Germinal center (tissue), 1 donor: Measurements from ENCODE around the gene KIF18B.

ENCODE experiments used
- DNase-seq: peaks from one replicate; pipeline ENCODE4 v3.0.0; 2012; ENCODE audit warnings: mixed read lengths, low spot score

Gene KIF18B

DNA sequence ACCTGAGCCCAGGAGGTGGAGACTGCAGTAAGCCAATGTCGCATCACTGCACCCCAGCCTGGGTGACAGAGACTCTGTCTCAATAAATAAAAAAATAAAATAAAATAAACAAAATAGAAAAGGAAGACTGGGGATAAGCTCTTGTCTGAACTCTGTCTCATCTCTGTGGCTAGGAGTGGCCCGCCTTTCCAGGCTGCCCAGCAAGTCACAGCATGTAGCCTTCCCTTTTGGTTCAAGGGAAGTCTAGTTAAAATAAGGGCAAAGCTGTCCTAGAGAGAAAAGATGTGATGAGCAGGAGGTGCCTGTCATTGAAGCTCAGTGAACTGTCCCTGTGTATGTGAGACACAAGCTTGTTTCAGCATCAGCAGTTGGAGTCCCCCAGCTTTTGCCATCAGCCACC is 29.6 kb downstream of the KIF18B start:
- DNase-seq, result no peak

DNA sequence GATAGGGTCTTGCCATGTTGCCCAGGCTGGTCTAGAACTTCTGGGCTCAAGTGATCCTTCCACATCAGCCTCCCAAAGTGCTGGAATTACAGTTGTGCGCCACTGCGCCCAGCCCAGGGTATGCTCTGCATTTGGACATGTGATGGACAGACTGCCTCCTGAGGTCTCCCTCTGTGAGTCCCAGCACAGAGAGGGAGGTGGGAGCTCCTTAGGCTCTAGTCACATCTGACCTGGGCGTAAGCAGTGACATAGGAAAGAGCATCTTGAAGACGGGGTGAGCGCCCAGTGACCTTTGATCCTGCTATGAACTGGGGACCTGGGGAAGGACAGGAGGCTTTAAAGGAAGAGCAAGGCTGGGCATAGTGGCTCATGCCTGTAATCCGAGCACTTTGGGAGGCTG is 30.1 kb downstream of the KIF18B start:
- DNase-seq, result no peak

DNA sequence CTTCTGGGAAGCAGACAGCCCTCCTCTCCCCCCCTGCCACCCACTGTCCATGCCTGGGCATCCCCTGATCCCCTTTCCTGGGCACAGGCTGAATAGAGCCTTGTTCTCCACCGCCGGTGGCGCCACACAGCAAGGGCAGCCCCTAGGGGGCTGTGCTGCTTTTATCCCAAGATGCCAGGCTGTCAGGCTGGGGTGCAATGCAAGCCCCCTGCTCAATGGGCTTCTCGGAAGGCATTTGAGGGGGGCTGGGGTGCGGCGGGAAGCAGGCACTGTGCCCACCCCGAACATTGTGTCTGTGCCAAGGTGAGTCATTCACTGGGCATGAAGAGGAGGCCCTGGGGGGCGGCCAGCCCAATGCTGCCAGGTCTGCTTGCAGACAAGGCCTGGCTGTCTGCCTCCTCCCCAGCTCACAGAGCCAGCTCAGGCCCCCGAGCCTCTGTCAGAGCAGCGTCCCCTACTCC is 30.8 kb downstream of the KIF18B start:
- no peak for DNase-seq

DNA sequence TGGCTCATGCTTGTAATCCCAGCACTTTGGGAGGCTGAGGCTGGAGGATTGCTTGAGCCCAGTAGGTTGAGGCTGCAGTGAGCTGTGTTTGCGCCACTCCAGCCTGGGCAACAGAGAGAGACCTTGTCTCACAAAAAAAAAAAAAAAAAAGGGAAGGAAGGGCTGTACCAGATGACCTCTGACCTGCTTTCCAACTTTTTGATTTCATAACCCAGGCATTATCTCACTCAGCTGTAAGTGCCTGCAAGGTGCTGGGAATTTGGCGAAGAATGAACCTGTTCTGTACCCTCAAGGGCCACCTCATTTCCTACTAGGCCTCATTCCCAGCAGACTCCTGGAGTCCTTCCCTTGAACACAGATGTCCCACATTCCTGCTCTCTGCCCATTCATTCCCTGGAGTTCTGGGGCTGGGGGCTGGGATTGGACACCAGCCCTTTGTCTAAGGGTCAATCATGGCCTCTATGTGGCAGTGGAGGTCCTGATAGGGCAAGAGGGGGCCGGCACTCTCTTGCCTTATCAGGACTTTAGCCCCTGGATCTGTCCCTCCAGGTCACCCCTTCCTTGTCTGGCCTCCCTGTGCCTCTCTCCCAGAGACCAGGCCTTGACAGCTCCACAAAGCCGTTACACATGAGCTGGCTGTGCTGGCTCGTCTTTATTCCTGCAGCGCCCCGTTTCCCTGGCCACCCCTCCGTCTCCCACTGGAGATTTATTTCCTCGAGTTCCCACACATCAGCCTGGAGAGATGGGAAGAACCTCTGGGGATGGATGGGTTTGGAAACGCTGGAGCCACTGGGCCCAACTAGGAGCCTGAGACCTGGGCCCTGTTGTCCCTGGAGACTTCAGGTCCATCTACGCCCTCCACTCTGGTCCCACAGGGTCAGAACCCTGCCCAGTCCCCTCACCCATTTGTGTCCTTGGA is 31.5 kb downstream of the KIF18B start:
- DNase-seq, result no peak

DNA sequence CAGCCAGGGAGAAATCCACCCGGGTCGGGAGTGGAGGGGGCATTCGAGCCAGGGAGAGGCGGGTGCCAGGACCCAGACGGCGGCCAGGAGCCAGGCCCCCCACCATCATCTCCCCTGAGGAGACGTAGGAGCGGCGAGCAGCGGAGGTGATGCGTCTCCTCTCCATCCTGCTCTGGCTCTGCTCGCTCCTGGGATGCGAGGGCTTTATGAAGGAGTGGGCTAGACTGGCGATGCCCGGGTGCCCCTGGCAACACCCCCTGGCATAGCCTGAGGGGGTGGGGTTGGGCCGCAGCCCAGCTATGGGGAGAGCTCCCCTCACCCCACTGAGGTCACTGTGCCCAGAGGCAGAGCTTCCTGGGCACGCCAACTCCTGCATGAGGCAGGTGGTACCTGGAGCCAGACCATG is 32.2 kb downstream of the KIF18B start, which contains the start of gene GFAP:
Gene GFAP (minus strand): TSS at position 180 of the 406 bp plus-strand sequence. CDS start 14 bp downstream, at position 166.
- DNase-seq, result no peak

DNA sequence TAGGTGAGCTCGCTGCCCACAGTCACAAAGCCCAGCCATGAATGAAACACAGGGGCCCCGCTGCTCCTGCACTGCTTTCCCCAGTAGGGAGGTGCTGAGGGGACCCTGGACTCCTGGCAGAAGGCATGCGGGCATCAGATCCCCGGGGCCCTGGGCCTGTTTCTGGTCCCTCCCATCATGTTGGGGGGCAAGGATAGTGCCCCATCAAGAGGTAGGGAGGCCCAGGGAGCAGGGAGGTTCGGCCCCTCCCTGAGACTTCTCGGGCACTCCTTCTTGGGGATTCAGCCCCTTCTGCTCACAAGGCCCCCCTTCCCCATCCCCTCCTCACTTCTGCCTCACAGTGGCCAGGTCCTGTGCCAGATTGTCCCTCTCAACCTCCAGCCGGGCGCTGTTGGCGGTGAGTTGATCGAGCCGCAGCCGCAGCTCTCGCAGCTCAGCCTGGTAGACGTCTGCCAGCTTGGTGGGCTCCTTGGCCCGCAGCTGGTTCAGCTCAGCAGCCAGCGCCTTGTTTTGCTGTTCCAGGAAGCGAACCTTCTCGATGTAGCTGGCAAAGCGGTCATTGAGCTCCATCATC is 32.8 kb downstream of the KIF18B start:
- DNase-seq, result no peak

DNA sequence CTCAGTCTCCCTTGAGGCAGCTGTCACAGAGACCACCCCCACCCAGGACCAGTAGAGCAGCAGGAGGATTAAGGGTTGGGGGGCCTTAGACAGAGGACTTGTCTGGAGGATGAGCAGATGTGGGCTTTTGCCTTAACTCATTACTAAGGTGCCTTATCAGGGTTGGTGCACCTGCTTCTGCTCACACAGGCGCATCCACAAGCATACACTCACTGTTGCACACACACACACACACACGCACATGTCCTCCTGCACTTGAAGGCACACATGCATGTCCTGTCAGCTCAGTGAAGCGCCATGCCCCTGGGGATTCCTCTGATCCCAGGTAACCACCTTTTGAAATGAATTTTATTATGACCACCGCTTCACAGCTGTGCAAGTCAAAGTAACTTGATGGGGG is 33.4 kb downstream of the KIF18B start:
- no peak for DNase-seq

DNA sequence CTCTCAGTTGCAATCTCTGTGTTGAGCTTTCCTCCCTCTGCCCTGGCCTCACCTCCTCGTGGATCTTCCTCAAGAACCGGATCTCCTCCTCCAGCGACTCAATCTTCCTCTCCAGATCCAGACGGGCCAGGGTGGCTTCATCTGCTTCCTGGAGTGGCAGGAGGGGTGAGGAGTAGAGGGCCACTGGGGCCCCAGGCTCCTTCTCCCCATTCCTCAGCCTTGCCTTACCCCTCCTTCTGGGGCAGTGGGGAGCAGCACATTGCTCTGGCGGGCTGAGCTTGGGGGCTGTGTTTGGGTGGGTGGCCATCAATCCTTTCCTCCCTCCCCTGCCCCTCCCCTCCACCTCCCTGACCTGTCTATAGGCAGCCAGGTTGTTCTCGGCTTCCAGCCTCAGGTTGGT is 33.9 kb downstream of the KIF18B start:
- DNase-seq, result no peak

DNA sequence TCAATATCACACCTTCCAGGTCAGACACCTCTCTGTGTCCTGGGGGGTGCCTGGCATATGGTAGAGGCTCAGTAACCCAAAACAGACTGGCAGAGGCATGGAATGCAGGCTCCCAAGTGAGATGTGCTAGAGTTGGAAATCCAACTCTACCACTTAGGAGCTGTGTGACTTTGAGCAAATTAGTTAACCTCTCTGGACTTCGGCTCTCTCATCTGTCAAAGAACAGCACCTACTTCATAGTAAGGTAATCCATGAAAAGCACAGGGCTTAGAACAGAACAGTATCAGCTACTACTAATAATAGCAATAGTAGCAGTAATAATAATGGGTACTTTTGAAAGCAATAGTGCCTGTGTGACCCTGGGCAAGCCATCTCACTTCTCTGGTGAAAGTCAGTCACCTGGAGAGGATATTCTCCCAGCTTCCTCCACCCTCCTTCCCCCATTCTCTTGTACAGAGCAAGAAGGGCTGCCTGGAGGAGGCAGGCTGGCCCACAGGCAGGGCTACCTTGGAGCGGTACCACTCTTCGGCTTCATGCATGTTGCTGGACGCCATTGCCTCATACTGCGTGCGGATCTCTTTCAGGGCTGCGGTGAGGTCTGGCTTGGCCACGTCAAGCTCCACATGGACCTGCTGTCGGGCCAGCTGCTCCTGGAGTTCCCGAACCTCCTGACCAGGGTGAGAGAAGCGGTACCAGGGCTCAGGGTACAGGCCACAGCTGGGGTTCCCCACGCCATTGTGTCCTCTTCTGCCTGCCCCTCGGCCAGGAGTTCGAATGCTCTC is 34.6 kb downstream of the KIF18B start:
- no peak for DNase-seq

DNA sequence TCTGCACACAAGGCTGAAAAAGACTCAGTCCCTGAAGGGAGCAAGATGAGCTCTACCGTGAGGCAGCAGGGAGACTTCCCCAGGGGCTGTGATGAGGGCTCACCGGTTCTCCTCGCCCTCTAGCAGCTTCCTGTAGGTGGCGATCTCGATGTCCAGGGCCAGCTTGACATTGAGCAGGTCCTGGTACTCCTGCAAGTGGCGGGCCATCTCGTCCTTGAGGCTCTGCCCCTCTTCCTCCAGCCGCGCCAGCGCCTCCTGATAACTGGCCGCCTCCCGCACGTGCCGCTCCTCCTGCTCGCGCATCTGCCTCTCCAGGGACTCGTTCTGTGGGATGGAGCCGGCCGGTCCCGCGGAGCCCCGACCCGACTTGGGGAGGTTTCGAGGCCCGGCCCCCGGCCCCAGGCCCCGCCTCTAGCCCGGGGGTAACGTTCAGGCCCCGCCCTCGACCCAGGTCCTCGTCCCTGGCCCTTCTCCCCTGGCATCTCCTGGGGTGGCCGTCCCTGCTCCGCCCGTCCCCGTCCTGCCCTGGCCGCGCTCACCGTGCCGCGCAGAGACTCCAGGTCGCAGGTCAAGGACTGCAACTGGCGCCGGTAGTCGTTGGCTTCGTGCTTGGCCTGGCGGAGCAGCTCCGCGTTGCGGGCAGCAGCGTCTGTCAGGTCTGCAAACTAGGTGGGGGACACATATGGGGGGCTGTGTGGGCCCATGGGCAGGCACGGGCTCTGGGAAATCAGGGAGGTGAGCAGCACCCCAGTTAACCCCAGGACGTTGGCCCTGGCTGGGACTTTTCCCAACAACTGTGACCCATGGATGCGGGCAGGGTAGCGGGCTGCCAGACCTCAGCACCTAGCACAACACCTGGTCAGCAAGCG is 36.2 kb downstream of the KIF18B start:
- DNase-seq, result peak; percentile 54

DNA sequence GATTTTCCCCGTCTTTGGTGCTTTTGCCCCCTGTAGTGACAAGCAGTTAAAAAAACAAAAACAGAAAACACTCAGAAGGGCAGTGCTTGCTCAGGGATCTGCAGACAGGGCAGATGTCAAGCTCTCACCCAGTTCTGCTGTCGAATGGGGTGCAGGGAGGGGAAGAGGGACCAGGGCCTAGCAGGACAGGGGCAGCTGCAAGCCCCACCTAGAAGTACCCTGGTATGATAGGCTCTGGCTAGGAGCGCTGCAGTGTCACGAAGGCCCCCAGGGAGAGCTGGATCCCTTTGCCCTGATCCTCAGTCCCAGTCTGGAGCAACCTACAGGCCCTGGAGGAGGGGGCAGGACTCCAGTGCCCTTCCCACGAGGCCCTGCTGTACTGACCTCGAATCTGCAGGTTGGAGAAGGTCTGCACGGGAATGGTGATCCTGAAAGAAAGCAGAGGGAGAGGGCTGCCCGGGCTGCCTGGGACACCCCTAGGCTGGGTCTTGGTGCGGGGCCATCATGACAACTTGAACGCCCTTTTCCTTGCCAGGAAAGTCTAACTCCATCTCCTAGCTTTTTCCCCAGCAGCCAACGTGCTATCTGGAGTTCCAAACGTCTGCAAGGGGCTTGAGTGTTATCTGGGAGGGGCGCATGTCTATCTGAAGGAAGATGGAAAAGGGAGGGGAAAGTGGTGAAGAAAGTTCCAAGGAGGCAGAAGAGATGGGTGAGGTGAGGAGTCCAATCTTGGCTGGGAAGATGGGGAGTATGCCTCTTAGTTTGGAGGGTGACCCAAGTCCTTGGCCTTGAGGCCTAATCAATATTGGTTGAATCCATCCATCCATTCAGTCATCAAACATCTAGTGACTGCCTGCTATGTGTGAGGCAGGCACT is 37.1 kb downstream of the KIF18B start:
- DNase-seq, result no peak

DNA sequence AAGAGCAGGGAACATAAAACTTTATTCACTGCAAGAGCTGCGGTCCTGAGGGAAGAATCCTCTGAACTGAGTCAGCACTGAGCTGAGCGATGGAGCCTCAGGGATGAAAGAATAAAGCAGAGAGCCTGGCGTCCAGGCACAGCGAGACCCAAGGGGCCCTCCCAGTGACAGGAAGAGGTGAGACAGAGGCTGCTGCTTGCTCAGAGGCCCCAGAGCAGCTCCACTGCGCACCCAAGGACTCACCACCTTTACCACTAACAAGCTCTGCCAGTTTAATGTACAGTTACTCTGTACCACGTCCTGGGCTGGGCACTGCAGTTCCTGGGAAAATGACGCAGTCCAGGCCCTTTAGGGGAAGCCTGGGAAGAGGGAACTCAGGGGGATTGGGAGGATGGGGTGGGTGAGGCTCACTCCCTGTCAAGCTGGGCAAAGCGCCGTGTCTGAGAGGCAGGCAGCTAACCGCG is 37.9 kb downstream of the KIF18B start:
- DNase-seq, result no peak

DNA sequence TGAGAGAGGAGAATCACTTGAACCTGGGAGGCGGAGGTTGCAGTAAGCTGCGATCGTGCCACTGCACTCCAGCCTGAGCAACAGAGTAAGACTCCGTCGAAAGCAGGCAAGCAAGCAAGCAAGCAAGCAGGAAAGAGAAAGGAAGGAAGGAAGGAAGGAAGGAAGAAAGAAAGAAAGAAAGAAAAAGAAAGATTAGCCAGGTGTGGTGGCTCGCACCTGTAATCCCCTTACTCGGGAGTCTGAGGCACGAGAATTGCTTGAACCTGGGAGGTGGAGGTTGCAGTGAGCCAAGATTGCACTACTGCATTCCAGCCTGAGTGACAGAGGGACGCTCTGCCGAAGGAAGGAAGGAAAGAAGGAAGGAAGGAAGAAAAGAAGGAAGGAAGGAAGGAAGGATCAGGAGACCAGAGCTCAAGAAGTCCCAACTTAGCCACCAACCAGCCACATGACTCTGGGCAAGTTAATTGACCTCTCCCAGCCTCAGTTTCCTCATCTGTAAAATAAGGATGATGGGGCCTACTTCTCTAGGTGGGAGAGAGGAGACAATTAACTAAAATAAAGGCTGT is 38.7 kb downstream of the KIF18B start:
- DNase-seq, result no peak

DNA sequence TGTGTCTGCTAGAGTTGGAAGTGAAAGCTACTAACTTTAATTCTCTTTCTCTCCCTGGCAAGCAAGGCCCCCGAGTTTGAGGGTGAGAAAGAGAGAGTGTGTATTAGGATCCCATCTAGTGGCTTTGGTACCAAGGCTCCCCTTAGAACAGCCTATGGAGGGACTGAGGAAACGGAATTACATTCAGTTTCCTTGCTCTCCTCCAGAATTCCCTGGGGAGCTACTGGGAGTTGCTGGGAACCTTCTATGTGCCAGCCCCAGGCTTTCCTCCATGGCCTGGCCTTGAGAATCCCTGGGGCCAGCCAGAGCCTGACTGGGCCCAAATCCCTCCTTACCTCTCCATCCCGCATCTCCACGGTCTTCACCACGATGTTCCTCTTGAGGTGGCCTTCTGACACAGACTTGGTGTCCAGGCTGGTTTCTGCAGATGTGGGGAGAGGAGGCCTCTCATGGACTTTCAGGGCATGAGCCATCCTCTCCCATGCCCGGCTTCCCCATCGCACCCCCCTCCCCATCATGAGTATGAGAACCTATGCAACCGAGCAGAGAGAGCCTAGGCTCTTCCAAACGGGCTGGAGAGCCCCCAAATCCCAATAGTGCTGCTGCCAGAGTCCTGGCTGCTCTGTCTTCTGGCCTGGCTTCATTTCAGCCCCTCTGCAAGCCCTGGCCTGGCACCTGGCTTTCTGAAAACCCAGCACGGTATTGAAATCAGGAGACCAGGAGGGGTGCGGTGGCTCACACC is 39.7 kb downstream of the KIF18B start:
- DNase-seq, result no peak

DNA sequence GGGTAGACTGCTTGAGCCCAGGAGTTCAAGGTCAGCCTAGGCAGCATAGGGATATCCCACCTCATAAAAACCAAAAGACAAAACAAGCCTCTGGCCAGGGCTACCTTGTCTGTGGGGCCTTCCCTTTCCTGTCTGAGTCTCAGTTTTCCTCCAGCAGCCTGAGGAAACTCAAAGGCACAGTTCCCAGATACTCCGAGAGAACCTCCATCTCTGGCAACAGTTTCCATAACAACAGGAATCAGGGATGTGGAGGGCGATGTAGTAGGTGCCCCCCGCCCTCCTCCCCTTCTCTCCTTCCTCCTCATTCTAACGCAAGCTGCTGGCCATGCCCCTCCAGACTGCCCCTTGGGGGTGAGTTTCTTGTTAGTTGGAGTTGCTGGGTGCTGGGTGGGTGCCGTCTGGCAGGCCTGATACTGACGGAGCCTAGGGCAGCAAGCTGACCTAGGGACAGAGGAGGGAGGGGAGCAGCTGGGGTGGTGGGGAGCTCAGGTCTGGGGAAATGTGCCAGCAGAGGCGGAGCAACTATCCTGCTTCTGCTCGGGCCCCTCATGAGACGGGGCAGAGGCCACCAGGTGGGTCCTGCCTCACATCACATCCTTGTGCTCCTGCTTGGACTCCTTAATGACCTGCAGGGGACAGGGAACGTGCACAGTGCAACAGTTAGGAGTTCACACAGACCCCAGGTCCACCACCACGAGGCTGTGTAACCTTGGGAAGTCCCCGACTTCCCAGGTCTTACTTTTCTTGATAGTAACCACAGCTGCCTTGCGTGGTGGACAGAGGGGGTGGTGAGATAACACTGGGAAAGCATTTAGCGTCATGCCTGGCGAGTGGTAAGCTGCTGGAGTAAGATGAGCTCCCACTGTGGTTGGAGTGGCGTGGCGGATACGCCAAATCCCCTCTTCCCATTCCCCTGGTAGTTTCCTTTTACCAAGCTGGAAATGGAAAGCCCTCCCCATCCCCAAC is 40.5 kb downstream of the KIF18B start:
- DNase-seq, result no peak

DNA sequence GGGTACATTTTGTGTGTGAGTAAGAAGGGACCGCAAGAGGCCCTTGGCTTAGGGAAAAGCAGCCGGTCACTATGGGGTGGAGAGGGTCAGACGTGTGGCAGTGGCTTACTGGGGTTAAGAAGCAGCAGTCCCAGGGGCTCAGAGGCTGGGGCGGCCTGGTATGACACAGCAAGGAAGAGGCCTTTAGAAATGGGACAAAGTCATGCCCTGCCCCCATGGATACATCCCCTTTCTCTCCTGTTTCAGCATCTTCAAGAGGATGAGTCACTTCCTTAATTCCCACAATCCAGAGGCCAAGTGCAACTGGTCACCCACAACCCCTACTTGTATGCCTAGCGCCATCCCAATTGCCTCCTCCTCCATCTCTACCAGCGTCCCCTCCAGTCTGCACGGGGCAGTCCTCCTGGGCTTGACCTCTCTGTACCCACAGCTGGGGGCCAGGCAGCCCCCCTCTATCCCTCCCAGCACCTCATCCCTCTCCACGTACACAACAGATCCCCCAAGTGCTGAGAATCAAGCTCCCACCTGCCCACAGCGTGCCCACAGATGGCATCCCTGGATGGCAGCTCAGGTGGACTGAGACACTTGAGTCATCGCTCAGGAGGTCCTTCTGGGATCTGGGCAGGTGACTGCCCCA is 41.4 kb downstream of the KIF18B start:
- no peak for DNase-seq
